Gastrocnemius medialis (tissue), 4 donors: Measurements from ENCODE around the gene SRPX.

Source experiments
- POLR2A ChIP-seq, 2 donors: fragments of 450-650 bp; IDR thresholded peaks; one replicate each; pipeline ENCODE4 v1.6.1; 2017; ENCODE audit warnings: antibody characterized with exemption in 2 of 2, mild to moderate bottlenecking in 2 of 2, moderate library complexity in 2 of 2
- TF ChIP-seq, protein P1 (sequence below), 5 experiments: fragments of 450-650 bp in 3 of 5; fragments of 200-600 bp in 2 of 5; sonication (generic) in 2 of 5; IDR thresholded peaks in 4 of 5; conservative IDR thresholded peaks in 1 of 5; 1 replicate in 4 of 5; 2 replicates in 1 of 5; pipeline ENCODE4 v1.5.1; 2016 to 2019; ENCODE audit warnings: antibody characterized with exemption in 5 of 5, mild to moderate bottlenecking in 3 of 5, moderate library complexity in 3 of 5

DNA sequence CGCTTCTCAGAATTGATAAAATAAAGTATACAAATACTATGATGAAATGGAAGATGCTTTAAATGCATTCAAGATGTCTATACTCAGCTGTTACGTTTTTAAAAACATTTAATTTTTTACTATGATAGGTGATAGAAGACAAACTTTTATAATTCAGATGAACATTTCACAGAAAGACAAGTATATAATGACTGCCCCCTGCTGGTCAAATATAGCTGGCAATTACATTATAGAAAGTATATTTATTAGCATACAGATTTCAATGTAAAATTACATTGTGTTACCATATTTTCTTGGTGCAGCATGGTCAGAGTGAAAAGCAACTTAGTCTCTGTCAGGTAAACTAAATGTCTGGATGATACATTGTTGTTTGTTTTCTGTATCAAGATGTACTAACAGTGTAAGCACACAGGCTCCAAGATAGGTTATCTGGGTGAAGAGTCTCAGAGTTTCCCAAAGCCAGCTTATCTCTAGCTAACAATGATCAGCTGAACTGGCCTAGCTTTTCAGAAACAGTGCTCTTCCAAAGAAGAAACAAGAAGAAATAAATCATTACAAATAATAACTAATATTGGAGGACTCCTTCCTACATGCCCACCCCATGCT is 54.1 kb downstream of the SRPX start:
- TF ChIP-seq POLR2A (IDR thresholded peaks at IDR 0.05): no peak
- TF ChIP-seq, protein P1, sequence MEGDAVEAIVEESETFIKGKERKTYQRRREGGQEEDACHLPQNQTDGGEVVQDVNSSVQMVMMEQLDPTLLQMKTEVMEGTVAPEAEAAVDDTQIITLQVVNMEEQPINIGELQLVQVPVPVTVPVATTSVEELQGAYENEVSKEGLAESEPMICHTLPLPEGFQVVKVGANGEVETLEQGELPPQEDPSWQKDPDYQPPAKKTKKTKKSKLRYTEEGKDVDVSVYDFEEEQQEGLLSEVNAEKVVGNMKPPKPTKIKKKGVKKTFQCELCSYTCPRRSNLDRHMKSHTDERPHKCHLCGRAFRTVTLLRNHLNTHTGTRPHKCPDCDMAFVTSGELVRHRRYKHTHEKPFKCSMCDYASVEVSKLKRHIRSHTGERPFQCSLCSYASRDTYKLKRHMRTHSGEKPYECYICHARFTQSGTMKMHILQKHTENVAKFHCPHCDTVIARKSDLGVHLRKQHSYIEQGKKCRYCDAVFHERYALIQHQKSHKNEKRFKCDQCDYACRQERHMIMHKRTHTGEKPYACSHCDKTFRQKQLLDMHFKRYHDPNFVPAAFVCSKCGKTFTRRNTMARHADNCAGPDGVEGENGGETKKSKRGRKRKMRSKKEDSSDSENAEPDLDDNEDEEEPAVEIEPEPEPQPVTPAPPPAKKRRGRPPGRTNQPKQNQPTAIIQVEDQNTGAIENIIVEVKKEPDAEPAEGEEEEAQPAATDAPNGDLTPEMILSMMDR (IDR thresholded peaks at IDR 0.05 in 4 of 5, conservative IDR thresholded peaks at IDR 0.05 in 1 of 5): peak in 4 of 5 experiments; percentile 15 to 54 (median 32)
